ENCODE measurements around the gene CYS1.
"Not testable (repeated sequence)": the region's sequence is repeated elsewhere in the genome, so short reads cannot be mapped to it uniquely, and the experiment has no call there.

CYS1 gene

GRCh38 chr2:10046931-10047330 lies 33.3 kb downstream of the CYS1 start:
- no peak for DNase-seq

- DNase-seq: no peak
Measured at GRCh38 chr2:10045561-10046355, 34.5 kb downstream of the CYS1 start.

GRCh38 chr2:10043906-10044601 lies 36.2 kb downstream of the CYS1 start:
- peak; percentile 96 to 97 for DNase-seq

GRCh38 chr2:10043256-10043905 lies 36.8 kb downstream of the CYS1 start, which contains the start of gene KLF11:
KLF11 (plus strand) TSS chr2:10043550; CDS start chr2:10043717, 167 bp downstream.
- DNase-seq: peak; percentile 94

- peak; percentile 78 to 86 for DNase-seq
Measured at GRCh38 chr2:10042301-10043161, 37.7 kb downstream of the CYS1 start.

- DNase-seq: no peak
Measured at GRCh38 chr2:10041711-10042110, 38.5 kb downstream of the CYS1 start.

GRCh38 chr2:10039658-10040410 lies 40.4 kb downstream of the CYS1 start:
- DNase-seq: no peak

GRCh38 chr2:10038716-10039115 lies 41.5 kb downstream of the CYS1 start:
- no peak for DNase-seq

- DNase-seq: no peak
Measured at GRCh38 chr2:10038123-10038522, 42.1 kb downstream of the CYS1 start.

- peak; percentile 70 to 77 for DNase-seq
Measured at GRCh38 chr2:10036095-10036884, 43.9 kb downstream of the CYS1 start.

- DNase-seq: no peak
Measured at GRCh38 chr2:10035633-10036032, 44.6 kb downstream of the CYS1 start.

- DNase-seq: peak; percentile 52 to 62
Measured at GRCh38 chr2:10035053-10035422, 45.2 kb downstream of the CYS1 start.

- DNase-seq: peak; percentile 80 to 84
Measured at GRCh38 chr2:10034333-10035052, 45.7 kb downstream of the CYS1 start.

GRCh38 chr2:10033251-10034006 lies 46.8 kb downstream of the CYS1 start:
- no peak for DNase-seq

- DNase-seq: no peak
Measured at GRCh38 chr2:10032746-10033105, 47.5 kb downstream of the CYS1 start.

- no peak for DNase-seq
Measured at GRCh38 chr2:10031886-10032745, 48.1 kb downstream of the CYS1 start.

- not testable (repeated sequence) for DNase-seq
Measured at GRCh38 chr2:10030798-10031197, 49.4 kb downstream of the CYS1 start.

GRCh38 chr2:10030311-10030736 lies 49.9 kb downstream of the CYS1 start:
- no peak for DNase-seq

GRCh38 chr2:10029875-10030223 lies 50.4 kb downstream of the CYS1 start:
- no peak for DNase-seq

Data from inflammatory macrophage (primary cell).